Measurements from ENCODE around the gene GALNT9.
"Not testable (repeated sequence)": the region's sequence is repeated elsewhere in the genome, so short reads cannot be mapped to it uniquely, and the experiment has no call there.

The GALNT9 gene

GRCh38 chr12:132210223-132211055 is 119.0 kb downstream of the GALNT9 start:
- DNase-seq, result no peak

GRCh38 chr12:132209619-132210222 is 119.7 kb downstream of the GALNT9 start:
- no peak for DNase-seq

DNA sequence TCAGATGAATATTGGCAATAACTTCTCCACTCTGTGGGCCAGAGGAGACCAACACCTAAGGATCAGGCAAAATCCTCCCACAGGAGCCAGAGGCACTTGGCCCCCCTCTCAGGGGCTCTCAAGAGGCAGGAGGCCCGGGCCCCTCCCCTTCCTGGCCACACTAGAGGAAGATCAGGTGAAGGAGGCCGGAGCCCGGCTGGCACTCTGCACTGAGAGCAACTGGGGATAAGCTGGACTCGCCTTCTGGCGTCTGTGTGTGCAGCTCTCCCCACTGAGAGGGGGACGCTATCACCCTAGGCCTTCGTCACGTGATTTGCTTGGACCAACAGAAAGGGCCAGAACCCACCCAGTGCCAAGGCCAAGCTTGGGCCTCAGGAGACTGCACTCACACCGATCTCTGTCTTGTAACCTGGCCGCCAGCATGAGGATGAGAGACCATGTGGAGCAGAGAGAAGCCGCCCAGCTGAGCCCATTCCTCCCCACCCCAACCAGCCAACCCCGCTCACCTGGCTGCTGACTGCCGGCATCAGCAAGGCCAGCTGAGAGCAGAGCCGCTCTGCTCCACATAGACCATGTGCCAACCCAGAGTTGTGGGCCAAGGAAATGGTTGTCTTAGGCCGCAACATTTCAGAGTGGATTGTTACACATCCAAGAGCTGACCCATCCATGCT is 121.1 kb downstream of the GALNT9 start:
- DNase-seq, result no peak

DNA sequence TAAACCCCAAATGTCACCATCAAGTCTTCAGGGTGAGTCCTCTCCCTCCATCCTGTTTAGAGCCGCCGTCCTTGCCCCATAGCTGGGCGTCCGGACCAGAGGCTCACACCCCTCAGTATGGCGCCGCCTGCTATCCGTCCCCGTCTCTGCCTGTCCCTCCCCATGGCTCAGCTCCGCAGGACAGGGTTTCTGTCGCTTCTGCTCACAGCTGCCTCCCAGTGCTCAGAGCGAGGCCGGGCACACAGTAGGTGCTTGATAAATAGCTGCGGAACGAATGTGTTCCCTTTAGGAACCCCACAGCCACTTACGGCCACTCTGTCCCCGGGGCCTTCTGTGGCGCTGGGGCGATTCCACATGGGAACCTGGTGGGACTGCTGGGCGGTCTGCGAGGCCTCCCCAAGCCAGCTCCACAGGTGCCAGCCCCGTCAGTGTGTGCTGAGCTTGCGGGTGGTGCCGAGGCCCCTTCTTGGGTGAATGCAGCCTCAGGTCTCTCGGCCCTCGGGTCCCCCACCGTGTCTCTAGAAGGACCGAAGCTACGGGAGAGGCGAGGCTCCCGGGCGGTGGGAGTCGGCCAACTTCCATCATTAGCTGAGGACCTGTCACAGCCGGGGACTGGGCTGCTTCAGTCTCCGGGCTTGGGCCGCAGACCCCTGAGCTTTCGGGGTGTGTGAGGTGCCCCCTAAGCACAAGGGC is 122.2 kb downstream of the GALNT9 start:
- no peak for DNase-seq

DNA sequence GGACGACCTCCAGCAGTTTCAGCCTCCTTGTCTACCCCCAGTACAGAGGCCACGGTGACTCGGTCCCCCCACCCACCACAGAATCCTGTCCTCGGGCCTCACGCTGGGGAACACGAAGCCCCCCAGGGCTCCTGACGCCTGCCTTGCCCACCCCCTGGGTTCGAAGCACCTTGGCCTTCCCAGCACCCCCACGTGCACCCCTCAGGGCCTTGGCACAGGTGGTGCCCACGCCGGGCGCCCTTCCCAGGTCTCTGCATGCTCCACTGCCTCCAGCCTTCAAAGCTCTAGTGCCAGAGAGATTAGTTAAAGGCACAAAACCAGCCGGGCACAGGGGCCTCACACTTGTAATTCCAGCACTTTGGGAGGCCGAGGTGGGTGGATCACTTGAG is 123.3 kb downstream of the GALNT9 start:
- no peak for DNase-seq

- no peak for DNase-seq
Observed at GRCh38 chr12:132205271-132206045, 123.9 kb downstream of the GALNT9 start.

- DNase-seq, result no peak
Observed at GRCh38 chr12:132204793-132205270, 124.6 kb downstream of the GALNT9 start.

- no peak for DNase-seq
Observed at GRCh38 chr12:132204063-132204792, 125.2 kb downstream of the GALNT9 start.

DNA sequence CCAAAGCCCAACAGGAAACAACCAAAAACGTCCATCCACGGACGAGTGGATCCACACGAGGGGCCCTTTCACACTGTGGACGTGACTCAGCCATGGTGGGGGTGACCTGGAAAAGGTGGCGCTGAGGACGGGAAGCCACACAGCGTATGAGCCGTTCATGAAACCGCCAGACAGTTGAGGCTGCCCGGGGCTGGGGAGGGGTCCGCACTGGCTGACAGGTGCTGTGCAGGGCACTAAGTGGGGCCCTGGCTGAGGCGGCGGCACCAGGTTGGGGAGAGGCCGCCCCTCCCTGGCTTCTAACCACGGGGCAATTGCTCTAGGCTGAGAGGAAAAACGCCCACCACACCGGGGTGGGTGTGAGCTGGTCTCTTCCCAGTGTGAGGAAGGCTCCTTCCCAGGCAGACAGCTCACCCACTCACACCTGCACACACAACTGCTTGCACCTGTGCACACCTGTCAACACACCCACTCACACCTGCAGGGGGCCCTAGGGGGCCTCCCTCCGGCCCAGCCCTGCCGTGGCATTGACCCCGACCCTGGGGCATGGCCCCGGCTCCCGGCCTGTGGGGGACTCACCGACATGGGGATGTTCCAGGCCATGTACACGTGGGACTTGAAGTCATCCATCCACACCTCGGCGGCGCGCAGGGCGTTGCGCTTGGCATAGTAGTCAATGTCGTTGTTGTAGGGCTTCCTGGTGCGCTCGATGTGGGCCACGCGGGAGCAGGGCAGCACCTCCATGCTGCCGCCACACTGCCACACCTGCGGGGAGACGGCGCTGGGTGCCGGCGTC is 126.3 kb downstream of the GALNT9 start:
- DNase-seq, result no peak

DNA sequence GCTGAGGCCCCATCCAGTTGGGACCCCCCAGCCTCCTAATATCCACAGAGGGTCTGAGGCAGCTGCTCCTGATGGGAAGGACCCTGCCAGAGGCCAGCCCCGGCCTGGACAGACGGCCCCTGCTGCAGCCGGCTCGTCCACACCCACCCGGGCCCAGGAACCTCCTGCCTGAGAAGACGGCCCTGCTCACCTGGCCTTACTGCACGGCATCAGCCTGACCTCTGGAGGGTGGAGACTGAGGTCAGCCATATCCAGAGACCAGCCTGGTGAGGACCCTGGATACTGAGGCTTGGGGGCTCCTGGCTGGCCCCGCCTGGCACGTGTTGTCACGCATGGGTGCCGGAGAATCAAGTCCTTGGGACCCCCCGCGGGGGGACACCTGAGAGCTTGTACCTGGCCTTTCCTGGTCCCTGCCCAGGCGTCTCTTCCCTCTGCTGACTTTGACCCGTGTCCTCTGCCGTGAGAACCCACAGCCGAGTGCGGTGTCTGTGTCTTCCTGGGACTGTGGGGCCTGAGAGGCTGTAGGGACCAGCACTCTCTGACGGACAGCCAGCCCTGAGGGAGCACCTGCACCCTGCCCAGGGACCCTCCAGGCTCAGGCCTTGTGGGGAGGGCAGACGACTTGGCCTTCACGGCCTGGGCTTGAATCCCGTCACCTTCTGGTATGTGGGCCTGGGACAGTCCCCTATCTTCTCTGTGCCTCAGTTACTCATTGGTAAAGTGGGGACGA is 127.8 kb downstream of the GALNT9 start:
- DNase-seq, result no peak

GRCh38 chr12:132200800-132201199 is 128.6 kb downstream of the GALNT9 start:
- no peak for DNase-seq

DNA sequence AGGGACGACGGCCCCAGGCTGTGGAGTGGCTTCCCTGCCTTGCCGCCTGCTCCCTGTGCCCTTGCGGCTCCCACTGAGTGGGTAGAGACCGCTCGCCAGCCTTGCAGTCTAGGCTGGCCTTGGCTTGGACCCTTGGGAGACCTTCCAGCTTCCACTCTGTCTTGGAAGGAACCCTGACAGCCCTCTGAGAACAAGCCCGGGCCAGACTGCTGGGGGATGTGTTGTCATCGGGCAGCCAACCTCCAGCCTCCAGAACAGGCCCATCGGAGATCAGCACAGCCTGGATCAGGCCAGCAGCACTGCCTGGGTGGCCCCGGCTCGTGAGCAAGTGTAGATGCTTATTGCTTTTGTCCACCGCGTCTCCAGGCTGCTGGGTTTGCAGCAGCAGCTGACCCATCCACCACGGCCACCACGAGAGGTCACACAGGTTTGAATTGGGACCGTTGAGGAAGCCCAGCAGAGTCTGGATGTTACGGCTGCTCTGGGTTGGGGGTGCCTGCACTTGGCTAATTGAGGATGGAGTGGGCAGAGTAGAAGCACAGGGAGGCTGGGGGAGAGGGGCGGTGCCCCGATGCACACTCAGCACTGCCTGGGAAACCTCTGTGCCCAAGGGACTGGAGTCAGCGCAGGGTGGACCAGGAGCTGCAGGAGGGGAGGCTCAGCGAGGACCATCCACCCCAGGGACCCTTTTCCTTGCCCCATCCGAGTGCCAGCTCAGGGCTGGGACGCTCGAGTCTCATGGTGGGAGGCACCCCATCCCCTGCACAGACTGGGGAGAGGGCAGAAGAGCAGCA is 129.7 kb downstream of the GALNT9 start:
- no peak for DNase-seq

GRCh38 chr12:132199101-132199500 is 130.3 kb downstream of the GALNT9 start:
- no peak for DNase-seq

GRCh38 chr12:132197581-132198354 is 131.6 kb downstream of the GALNT9 start:
- no peak for DNase-seq

- no peak for DNase-seq
Observed at GRCh38 chr12:132196873-132197390, 132.5 kb downstream of the GALNT9 start.

GRCh38 chr12:132196038-132196872 is 133.1 kb downstream of the GALNT9 start:
- no peak for DNase-seq

- not testable (repeated sequence) for DNase-seq
Observed at GRCh38 chr12:132195242-132195641, 134.1 kb downstream of the GALNT9 start.

Data from amniotic stem cell (primary cell).